Kidney capillary endothelial cell (primary cell): ENCODE data around the gene SUN3.
A peak's percentile ranks its signal among the peaks of the same experiment; 100 is the strongest.

ENCODE experiments used
- DNase-seq: peaks from one replicate; pipeline ENCODE4 v3.0.0-alpha.2; 2018; ENCODE audit warnings: low spot score

Gene SUN3

GRCh38 chr7:47973739-47974138, 55.2 kb downstream of the SUN3 start:
- DNase-seq = no peak

GRCh38 chr7:47970761-47971160, 58.1 kb downstream of the SUN3 start:
- no peak for DNase-seq

GRCh38 chr7:47968847-47969774, 59.8 kb downstream of the SUN3 start:
- peak; percentile 63 for DNase-seq

- no peak for DNase-seq
Observed at GRCh38 chr7:47967708-47968107, 61.2 kb downstream of the SUN3 start.

GRCh38 chr7:47967123-47967522, 61.8 kb downstream of the SUN3 start:
- DNase-seq = no peak

- no peak for DNase-seq
Observed at GRCh38 chr7:47965456-47965855, 63.5 kb downstream of the SUN3 start.

- DNase-seq = no peak
Observed at GRCh38 chr7:47962262-47962661, 66.6 kb downstream of the SUN3 start.

GRCh38 chr7:47957156-47957555, 71.8 kb downstream of the SUN3 start:
- DNase-seq = no peak

GRCh38 chr7:47956220-47956619, 72.7 kb downstream of the SUN3 start:
- DNase-seq = no peak

GRCh38 chr7:47954231-47954911, 74.5 kb downstream of the SUN3 start:
- DNase-seq = no peak

GRCh38 chr7:47953822-47954221, 75.1 kb downstream of the SUN3 start:
- no peak for DNase-seq

GRCh38 chr7:47952224-47952623, 76.7 kb downstream of the SUN3 start:
- no peak for DNase-seq

GRCh38 chr7:47951374-47951773, 77.5 kb downstream of the SUN3 start:
- DNase-seq = no peak

GRCh38 chr7:47950714-47951113, 78.2 kb downstream of the SUN3 start:
- DNase-seq = peak; percentile 27

GRCh38 chr7:47949703-47950102, 79.2 kb downstream of the SUN3 start:
- DNase-seq = no peak

GRCh38 chr7:47948141-47948790, 80.6 kb downstream of the SUN3 start, which contains the start of gene PKD1L1:
Gene PKD1L1, minus strand, starts transcription at chr7:47948466. Its CDS starts 26 bp downstream, at chr7:47948440.
- peak; percentile 33 for DNase-seq

- DNase-seq = no peak
Observed at GRCh38 chr7:47947355-47947749, 81.6 kb downstream of the SUN3 start.

GRCh38 chr7:47946581-47947354, 82.1 kb downstream of the SUN3 start:
- peak; percentile 30 for DNase-seq

GRCh38 chr7:47945261-47946015, 83.5 kb downstream of the SUN3 start:
- DNase-seq = peak; percentile 82

GRCh38 chr7:47944536-47945260, 84.2 kb downstream of the SUN3 start:
- no peak for DNase-seq
